Measurements from ENCODE around the gene SLC66A2. TPM values are rescaled to one million over a fixed set of nuclear protein-coding genes. Genes with fewer than 3 reads are reported as not detected.

Gene SLC66A2
- total and polyA plus RNA-seq, 10 of the 15 experiments (the other 5 are each of a cell fraction or from before 2014, with no cell fraction given): 0.69 to 42.5 (median 14.8) TPM

GRCh38 chr18:79954791-79955190 is 3.3 kb upstream of the SLC66A2 start:
- H2AFZ ChIP-seq (ENCODE audit: control insufficient read depth, low read depth, low read length): no peak overlapping the region
- intact Hi-C loops (cut with micrococcal nuclease; ENCODE audit: unreplicated experiment): loop anchor here (5.0 kb wide), 1 partner anchor 33 kb away; the partner anchor contains the start of gene TXNL4A
- H3K4me3 ChIP-seq: no peak overlapping the region
- WGBS (ENCODE audit: insufficient coverage, insufficient replicate concordance, low lambda C conversion rate, missing lambda C conversion rate): 85% methylated on average over 5 of the region's 5 CpGs
- ChIA-PET RAD21 (ENCODE audit: unreplicated experiment) (interaction anchor here (0.8 to 1.8 kb wide), 2 partner anchors 9 to 574 kb away, joined by 3 to 6 read pairs; no protein-coding TSS in a partner anchor), SMC1A (ENCODE audit: uncharacterized antibody, unreplicated experiment) (interaction anchor here (1.7 to 1.8 kb wide), 2 partner anchors 8 to 32 kb away, joined by 5 read pairs; no protein-coding TSS in a partner anchor), CTCF (interaction anchor here (0.6 to 1.7 kb wide), 2 partner anchors 8 to 195 kb away, joined by 3 to 7 read pairs; no protein-coding TSS in a partner anchor), POLR2A (interaction anchor here (1.0 kb wide), 1 partner anchor 8 kb away, joined by 5 read pairs; no protein-coding TSS in a partner anchor)
- no peak overlapping the region for H3K27ac ChIP-seq (ENCODE audit: control insufficient read depth, insufficient read depth)
- DNase-seq (ENCODE audit: low read depth, low spot score): no peak
- H3K36me3 ChIP-seq (ENCODE audit: control insufficient read depth in 2 of 2, insufficient read depth in 2 of 2, low read length in 1 of 2): no peaks in the 10 kb centered on the region
- peaks cover 5% of the 10 kb centered on the region for H3K4me1 ChIP-seq (ENCODE audit: control insufficient read depth, insufficient read depth, low read length)
- no peak overlapping the region for H3K4me2 ChIP-seq (ENCODE audit: control insufficient read depth, insufficient read depth)
- in situ Hi-C loops (cut with MboI): loop anchor here (5.0 to 10.0 kb wide), 2 partner anchors 272 to 560 kb away; partner anchors contain the start of gene NFATC1
- peaks cover 13% of the 10 kb centered on the region for H3K79me2 ChIP-seq (ENCODE audit: control insufficient read depth, insufficient read depth, low read length)
- no TSS peak for BruUV-seq (replicated peaks)
- H4K20me1 ChIP-seq (ENCODE audit: control insufficient read depth, insufficient read depth): no peaks in the 10 kb centered on the region
- no peaks in the 10 kb centered on the region for H3K9me3 ChIP-seq (replicated peaks; ENCODE audit: control insufficient read depth, insufficient read depth, low read length)
- no peak overlapping the region for H3K9ac ChIP-seq (ENCODE audit: control insufficient read depth, insufficient read depth, low read length)
- no peaks in the 10 kb centered on the region for H3K27me3 ChIP-seq (replicated peaks in 1 of 2; ENCODE audit: control insufficient read depth in 2 of 2, insufficient read depth in 2 of 2, low read length in 1 of 2)
- no peak for ATAC-seq
- FAIRE-seq: no peak
- no peak for TF ChIP-seq STAT3 (IDR thresholded peaks at IDR 0.05; ENCODE audit: low read depth, low read length)
- no peak for TF ChIP-seq FOXK2 (IDR thresholded peaks at IDR 0.05)
- TF ChIP-seq DPF2 (IDR thresholded peaks at IDR 0.05): no peak
- TF ChIP-seq NR2F1 (conservative IDR thresholded peaks at IDR 0.05): no peak
- no peak for TF ChIP-seq BCLAF1 (IDR thresholded peaks at IDR 0.05)
- TF ChIP-seq POLR2AphosphoS5 (IDR thresholded peaks at IDR 0.05; ENCODE audit: low read length): no peak
- TF ChIP-seq MTA3 (IDR thresholded peaks at IDR 0.05; ENCODE audit: borderline replicate concordance, low read length): no peak
- TF ChIP-seq CTCF (IDR thresholded peaks at IDR 0.05 in 2 of 3, conservative IDR thresholded peaks at IDR 0.05 in 1 of 3; ENCODE audit: control insufficient read depth in 2 of 3, extremely low read depth in 1 of 3, insufficient read depth in 1 of 3, low read depth in 3 of 3, low read length in 3 of 3): no peak
- no peak for TF ChIP-seq BMI1 (IDR thresholded peaks at IDR 0.05; ENCODE audit: borderline replicate concordance)
- TF ChIP-seq RELB (IDR thresholded peaks at IDR 0.05; ENCODE audit: low read depth): no peak
- no peak for TF ChIP-seq CEBPZ (IDR thresholded peaks at IDR 0.05; ENCODE audit: low read depth, low read length)
- no peak for TF ChIP-seq PAX8 (IDR thresholded peaks at IDR 0.05)
- TF ChIP-seq YBX1 (IDR thresholded peaks at IDR 0.05): no peak
- TF ChIP-seq RUNX3 (IDR thresholded peaks at IDR 0.05; ENCODE audit: low read length): no peak

All from GM12878 (cell line).